Astrocyte of the cerebellum (primary cell): ENCODE measurements around the gene FOXJ3.

Experiments used
- DNase-seq: peaks from one replicate; pipeline ENCODE4 v3.0.0-alpha.2; 2011; ENCODE audit warnings: low read depth
- H3K4me3 ChIP-seq: 2 replicates; pipeline ENCODE4 v1.5.1; 2011; ENCODE audit warnings: mild to moderate bottlenecking, low read depth, low read length, moderate library complexity
- CTCF ChIP-seq: IDR thresholded peaks from 2 replicates; pipeline ENCODE4 v1.5.1; 2012; ENCODE audit warnings: low read length, low read depth, moderate library complexity, mild to moderate bottlenecking; ENCODE audit errors: missing control alignments
- in situ Hi-C: cut with HindIII; loops from 2 replicates; pipeline ENCODE4 v1.10.0; 2017; ENCODE audit warnings: low sequenced_read_pairs

The FOXJ3 gene

GRCh38 chr1:42305639-42306038, 29.4 kb downstream of the FOXJ3 start:
- no peak for DNase-seq
- no peak overlapping the region for H3K4me3 ChIP-seq
- in situ Hi-C loops: no loop called here
- TF ChIP-seq CTCF: no peak

GRCh38 chr1:42302034-42302433, 33.0 kb downstream of the FOXJ3 start:
- DNase-seq: no peak
- TF ChIP-seq CTCF: no peak
- no peak overlapping the region for H3K4me3 ChIP-seq
- in situ Hi-C loops: no loop called here

- no peak for TF ChIP-seq CTCF
- in situ Hi-C loops: no loop called here
- H3K4me3 ChIP-seq: no peak overlapping the region
- DNase-seq: no peak
These were observed 36.5 kb downstream of the FOXJ3 start for GRCh38 chr1:42298520-42298919.

GRCh38 chr1:42295816-42296215, 39.2 kb downstream of the FOXJ3 start:
- no peak for TF ChIP-seq CTCF
- in situ Hi-C loops: no loop called here
- DNase-seq: no peak

GRCh38 chr1:42290130-42290529, 44.9 kb downstream of the FOXJ3 start:
- no peak for DNase-seq
- in situ Hi-C loops: no loop called here
- no peak overlapping the region for H3K4me3 ChIP-seq
- no peak for TF ChIP-seq CTCF

More at GRCh38 chr1:42295816-42296215, 39.2 kb downstream of the FOXJ3 start:
- no peak overlapping the region for H3K4me3 ChIP-seq

GRCh38 chr1:42288311-42288985, 46.6 kb downstream of the FOXJ3 start:
- no peak for DNase-seq
- in situ Hi-C loops: no loop called here
- no peak overlapping the region for H3K4me3 ChIP-seq
- no peak for TF ChIP-seq CTCF
